Measurements from ENCODE around the gene SPATA46. TPM values are rescaled to one million over a fixed set of nuclear protein-coding genes. Genes with fewer than 3 reads are reported as not detected.

Gene SPATA46
- total and polyA plus RNA-seq, 4 donors: 0.70 to 1.8 TPM; not detected in 2

DNA sequence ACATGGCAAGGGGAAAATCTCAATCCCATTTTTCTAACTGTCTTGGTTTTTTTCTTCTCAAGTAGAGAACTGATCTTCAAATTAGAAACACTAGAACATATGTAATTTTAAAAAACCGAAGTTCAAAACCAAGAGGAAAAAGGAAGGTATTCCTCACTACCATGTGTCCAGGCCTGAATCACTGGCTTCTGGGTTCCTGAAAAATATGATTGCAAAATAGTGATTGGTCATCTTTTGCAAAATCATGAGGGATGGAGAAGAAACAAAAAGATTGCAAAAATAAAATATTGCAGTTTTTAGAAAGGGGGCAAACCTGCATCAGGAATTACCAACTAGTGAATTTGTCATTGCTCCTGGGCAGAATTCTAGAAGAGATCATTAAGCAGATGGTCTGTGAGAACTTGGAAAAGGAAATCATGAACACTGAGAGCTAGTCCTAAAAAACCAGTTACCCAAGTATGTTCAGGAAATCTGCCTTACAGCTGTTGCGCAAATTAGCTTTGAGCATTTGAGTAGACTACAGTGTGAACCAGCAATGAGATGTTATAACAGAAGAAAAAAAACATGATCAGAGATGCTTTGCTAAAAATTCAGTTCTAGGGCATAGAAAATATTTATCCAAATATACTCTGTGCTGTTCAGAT lies 49.4 kb downstream of the SPATA46 start:
- no peak overlapping the region for H3K27ac ChIP-seq (ENCODE audit: low read depth, low read length)
- H3K4me1 ChIP-seq (ENCODE audit: control insufficient read depth, insufficient read depth, low read length): peaks cover 3% of the 10 kb centered on the region
- H3K9me3 ChIP-seq (ENCODE audit: control insufficient read depth, insufficient read depth, low read length): no peaks in the 10 kb centered on the region
- peak in 2 of 6 donors; percentile 45 to 50 for DNase-seq (ENCODE audit: low read depth in 4 of 6, low spot score in 6 of 6)
- H3K4me3 ChIP-seq (ENCODE audit: low read depth, low read length): no peak overlapping the region
- WGBS (ENCODE audit: insufficient coverage): no CpG with 5 or more reads among the region's 2 CpGs
- no peaks in the 10 kb centered on the region for H3K27me3 ChIP-seq (ENCODE audit: control insufficient read depth, insufficient read depth, low read length)
- no peaks in the 10 kb centered on the region for H3K36me3 ChIP-seq (ENCODE audit: control insufficient read depth, insufficient read depth, low read length)

DNA sequence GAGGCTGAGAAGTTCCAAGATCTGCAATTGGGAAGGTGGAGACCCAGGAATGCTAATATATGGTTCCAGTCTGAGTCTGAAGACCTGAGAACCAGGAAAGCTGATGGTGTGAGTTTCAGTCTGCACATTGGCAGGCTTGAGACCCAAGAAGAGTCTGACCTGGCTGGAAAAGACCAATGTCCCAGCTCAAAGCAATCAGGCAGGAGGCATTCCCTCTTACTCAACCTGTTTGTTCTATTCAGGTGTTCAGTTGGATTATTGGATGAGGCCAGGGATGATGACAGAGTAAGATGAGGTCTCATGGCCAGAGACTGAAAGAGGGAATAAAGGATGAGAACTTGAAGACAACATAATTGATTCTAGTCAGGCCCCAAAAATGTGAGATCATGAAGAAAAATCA lies 50.1 kb downstream of the SPATA46 start:
- DNase-seq (ENCODE audit: low read depth in 4 of 6, low spot score in 6 of 6): no peak
- Histone ChIP-seq H3K9me3 (ENCODE audit: control insufficient read depth, insufficient read depth, low read length) (no peaks in the 10 kb centered on the region), H3K36me3 (ENCODE audit: control insufficient read depth, insufficient read depth, low read length) (no peaks in the 10 kb centered on the region), H3K4me3 (ENCODE audit: low read depth, low read length) (no peak overlapping the region), H3K27me3 (ENCODE audit: control insufficient read depth, insufficient read depth, low read length) (no peaks in the 10 kb centered on the region), H3K27ac (ENCODE audit: low read depth, low read length) (no peak overlapping the region), H3K4me1 (ENCODE audit: control insufficient read depth, insufficient read depth, low read length) (peaks cover 3% of the 10 kb centered on the region)

DNA sequence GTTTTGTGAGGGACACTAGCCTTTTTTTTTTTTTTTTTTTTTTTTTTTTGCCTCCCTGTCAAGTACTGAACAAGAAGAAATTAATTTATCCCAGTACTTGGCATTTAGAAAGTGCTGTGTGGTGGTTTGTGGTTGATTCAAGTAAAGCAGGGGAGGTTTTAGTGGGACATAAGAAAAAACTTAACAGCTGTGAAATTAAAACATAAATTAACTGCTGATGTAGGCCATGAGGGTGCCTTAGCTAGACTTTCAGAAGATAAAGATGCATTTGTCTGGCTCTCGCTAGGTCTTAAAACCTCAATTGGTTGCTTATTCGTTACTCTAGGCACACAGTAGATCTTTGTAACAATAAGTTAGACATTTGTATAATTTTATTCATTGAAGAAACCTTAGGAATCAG lies 52.3 kb downstream of the SPATA46 start:
- Histone ChIP-seq H3K4me1 (ENCODE audit: control insufficient read depth, insufficient read depth, low read length) (peaks cover 9% of the 10 kb centered on the region), H3K4me3 (ENCODE audit: low read depth, low read length) (no peak overlapping the region), H3K27me3 (ENCODE audit: control insufficient read depth, insufficient read depth, low read length) (no peaks in the 10 kb centered on the region), H3K27ac (ENCODE audit: low read depth, low read length) (peak overlapping the region; percentile 26), H3K9me3 (ENCODE audit: control insufficient read depth, insufficient read depth, low read length) (no peaks in the 10 kb centered on the region), H3K36me3 (ENCODE audit: control insufficient read depth, insufficient read depth, low read length) (no peaks in the 10 kb centered on the region)
- WGBS (ENCODE audit: insufficient coverage): no CpG with 5 or more reads among the region's 2 CpGs
- peak in 4 of 6 donors; percentile 17 to 82 (median 30) for DNase-seq (ENCODE audit: low read depth in 4 of 6, low spot score in 6 of 6)

Small RNA genes within 50 kb of the gene (small RNA-seq; reads per million reads assigned to genes)
- gene MIR556 (ENCODE audit: low replicate concordance) (0.36 reads per million, percentile 38 among the genes with 10 or more reads in this experiment), gene RNA5SP61 (ENCODE audit: low replicate concordance) (not detected)

Other genes starting within 250 kb of the SPATA46 start
- 1 to 10 TPM; 1.4 to 2.9 TPM for gene C1orf226, start 4.9 kb upstream of the SPATA46 start, total RNA-seq
- gene C1orf226, start 4.9 kb upstream of the SPATA46 start, polyA plus RNA-seq (ENCODE audit: insufficient read length in 2 of 2): 10 to 100 TPM in 1 of 2 donors, 1 to 10 TPM in 1; 8.8 to 10.2 TPM
- under 1 TPM; 0.10 to 0.17 TPM for gene SH2D1B, start 35.3 kb upstream of the SPATA46 start, total RNA-seq
- not detected for gene SH2D1B, start 35.3 kb upstream of the SPATA46 start, polyA plus RNA-seq (ENCODE audit: insufficient read length in 2 of 2)
- gene UHMK1, start 121.0 kb upstream of the SPATA46 start, total RNA-seq: 100 to 1,000 TPM in 1 of 2 donors, 10 to 100 TPM in 1; 30.4 to 105 TPM
- 10 to 100 TPM; 21.0 to 27.7 TPM for gene UHMK1, start 121.0 kb upstream of the SPATA46 start, polyA plus RNA-seq (ENCODE audit: insufficient read length in 2 of 2)
- 10 to 100 TPM; 49.3 to 52.5 TPM for gene UAP1, start 184.9 kb upstream of the SPATA46 start, total RNA-seq
- gene UAP1, start 184.9 kb upstream of the SPATA46 start, polyA plus RNA-seq (ENCODE audit: insufficient read length in 2 of 2): 10 to 100 TPM; 30.3 to 32.1 TPM

Data from spinal cord (tissue), 10 donors.